ENCODE data around the gene P2RX6. TPM values are rescaled to one million over a fixed set of nuclear protein-coding genes. Genes with fewer than 3 reads are reported as not detected.

The P2RX6 gene
- total and polyA plus RNA-seq, 9 of the 15 experiments (the other 6 are each of a cell fraction or from before 2014, with no cell fraction given) = 0.01 to 3.9 (median 1.5) TPM; not detected in 1

DNA sequence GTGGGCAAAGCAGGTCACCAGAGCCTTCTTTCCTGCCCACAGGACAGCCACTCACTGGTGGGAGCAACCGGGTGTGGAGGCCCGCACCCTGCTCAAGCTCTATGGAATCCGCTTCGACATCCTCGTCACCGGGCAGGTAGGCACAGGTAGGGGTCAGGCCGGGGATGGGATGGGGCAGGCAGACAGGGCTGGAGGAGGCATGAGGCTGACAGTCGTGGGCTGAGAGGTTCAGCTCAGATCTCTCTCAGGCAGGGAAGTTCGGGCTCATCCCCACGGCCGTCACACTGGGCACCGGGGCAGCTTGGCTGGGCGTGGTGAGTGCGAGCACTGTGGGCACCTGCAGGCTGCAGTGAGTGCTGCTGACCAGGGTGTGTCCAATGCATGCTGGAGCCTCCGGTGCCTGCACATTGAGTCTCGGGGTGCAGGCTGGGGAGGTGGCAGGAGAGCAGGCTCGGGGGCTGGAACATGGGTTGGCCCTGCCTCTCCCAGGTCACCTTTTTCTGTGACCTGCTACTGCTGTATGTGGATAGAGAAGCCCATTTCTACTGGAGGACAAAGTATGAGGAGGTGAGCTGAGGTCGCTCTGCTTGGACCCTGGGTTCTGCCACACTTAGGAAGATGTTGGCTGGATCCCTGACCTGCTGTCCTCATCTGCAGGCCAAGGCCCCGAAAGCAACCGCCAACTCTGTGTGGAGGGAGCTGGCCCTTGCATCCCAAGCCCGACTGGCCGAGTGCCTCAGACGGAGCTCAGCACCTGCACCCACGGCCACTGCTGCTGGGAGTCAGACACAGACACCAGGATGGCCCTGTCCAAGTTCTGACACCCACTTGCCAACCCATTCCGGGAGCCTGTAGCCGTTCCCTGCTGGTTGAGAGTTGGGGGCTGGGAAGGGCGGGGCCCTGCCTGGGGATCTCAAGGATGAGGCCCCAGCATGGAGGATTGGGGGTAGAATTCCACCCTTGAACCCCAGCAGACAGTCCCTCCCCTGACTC is 11.1 kb downstream of the P2RX6 start (continued):
- TF ChIP-seq, protein P1, sequence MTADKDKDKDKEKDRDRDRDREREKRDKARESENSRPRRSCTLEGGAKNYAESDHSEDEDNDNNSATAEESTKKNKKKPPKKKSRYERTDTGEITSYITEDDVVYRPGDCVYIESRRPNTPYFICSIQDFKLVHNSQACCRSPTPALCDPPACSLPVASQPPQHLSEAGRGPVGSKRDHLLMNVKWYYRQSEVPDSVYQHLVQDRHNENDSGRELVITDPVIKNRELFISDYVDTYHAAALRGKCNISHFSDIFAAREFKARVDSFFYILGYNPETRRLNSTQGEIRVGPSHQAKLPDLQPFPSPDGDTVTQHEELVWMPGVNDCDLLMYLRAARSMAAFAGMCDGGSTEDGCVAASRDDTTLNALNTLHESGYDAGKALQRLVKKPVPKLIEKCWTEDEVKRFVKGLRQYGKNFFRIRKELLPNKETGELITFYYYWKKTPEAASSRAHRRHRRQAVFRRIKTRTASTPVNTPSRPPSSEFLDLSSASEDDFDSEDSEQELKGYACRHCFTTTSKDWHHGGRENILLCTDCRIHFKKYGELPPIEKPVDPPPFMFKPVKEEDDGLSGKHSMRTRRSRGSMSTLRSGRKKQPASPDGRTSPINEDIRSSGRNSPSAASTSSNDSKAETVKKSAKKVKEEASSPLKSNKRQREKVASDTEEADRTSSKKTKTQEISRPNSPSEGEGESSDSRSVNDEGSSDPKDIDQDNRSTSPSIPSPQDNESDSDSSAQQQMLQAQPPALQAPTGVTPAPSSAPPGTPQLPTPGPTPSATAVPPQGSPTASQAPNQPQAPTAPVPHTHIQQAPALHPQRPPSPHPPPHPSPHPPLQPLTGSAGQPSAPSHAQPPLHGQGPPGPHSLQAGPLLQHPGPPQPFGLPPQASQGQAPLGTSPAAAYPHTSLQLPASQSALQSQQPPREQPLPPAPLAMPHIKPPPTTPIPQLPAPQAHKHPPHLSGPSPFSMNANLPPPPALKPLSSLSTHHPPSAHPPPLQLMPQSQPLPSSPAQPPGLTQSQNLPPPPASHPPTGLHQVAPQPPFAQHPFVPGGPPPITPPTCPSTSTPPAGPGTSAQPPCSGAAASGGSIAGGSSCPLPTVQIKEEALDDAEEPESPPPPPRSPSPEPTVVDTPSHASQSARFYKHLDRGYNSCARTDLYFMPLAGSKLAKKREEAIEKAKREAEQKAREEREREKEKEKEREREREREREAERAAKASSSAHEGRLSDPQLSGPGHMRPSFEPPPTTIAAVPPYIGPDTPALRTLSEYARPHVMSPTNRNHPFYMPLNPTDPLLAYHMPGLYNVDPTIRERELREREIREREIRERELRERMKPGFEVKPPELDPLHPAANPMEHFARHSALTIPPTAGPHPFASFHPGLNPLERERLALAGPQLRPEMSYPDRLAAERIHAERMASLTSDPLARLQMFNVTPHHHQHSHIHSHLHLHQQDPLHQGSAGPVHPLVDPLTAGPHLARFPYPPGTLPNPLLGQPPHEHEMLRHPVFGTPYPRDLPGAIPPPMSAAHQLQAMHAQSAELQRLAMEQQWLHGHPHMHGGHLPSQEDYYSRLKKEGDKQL (CRISPR knock-in tag; IDR thresholded peaks at IDR 0.05; ENCODE audit: borderline replicate concordance) = no peak
- TF ChIP-seq FOXK1 (CRISPR knock-in tag; IDR thresholded peaks at IDR 0.05; ENCODE audit: borderline replicate concordance) (no peak), ZSCAN32 (CRISPR knock-in tag; IDR thresholded peaks at IDR 0.05) (no peak), LEF1 (IDR thresholded peaks at IDR 0.05) (no peak), PTRF (tag; IDR thresholded peaks at IDR 0.05) (no peak), OTX1 (CRISPR knock-in tag; IDR thresholded peaks at IDR 0.05) (peak; percentile 83; the same call in 1 of the 2 replicates), ZSCAN29 (IDR thresholded peaks at IDR 0.05) (no peak), SRF (CRISPR knock-in tag; IDR thresholded peaks at IDR 0.05) (no peak), TFAM (CRISPR knock-in tag; conservative IDR thresholded peaks at IDR 0.05) (no peak), RBBP5 (IDR thresholded peaks at IDR 0.05; ENCODE audit: borderline replicate concordance, insufficient read depth, low read length, poor library complexity, severe bottlenecking) (peak; percentile 9), RBM25 (IDR thresholded peaks at IDR 0.05; ENCODE audit: low read depth, low read length, severe bottlenecking) (no peak), STAG1 (CRISPR knock-in tag; IDR thresholded peaks at IDR 0.05; ENCODE audit: borderline replicate concordance) (peak; percentile 37; the same call in 1 of the 2 replicates)
- TF ChIP-seq, protein P2, sequence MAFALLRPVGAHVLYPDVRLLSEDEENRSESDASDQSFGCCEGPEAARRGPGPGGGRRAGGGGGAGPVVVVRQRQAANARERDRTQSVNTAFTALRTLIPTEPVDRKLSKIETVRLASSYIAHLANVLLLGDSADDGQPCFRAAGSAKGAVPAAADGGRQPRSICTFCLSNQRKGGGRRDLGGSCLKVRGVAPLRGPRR (CRISPR knock-in tag; IDR thresholded peaks at IDR 0.05) = peak; percentile 90
- TF ChIP-seq, protein P3, sequence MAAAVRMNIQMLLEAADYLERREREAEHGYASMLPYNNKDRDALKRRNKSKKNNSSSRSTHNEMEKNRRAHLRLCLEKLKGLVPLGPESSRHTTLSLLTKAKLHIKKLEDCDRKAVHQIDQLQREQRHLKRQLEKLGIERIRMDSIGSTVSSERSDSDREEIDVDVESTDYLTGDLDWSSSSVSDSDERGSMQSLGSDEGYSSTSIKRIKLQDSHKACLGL (CRISPR knock-in tag; IDR thresholded peaks at IDR 0.05; ENCODE audit: borderline replicate concordance, poor library complexity, severe bottlenecking) = no peak
- TF ChIP-seq, protein P4, sequence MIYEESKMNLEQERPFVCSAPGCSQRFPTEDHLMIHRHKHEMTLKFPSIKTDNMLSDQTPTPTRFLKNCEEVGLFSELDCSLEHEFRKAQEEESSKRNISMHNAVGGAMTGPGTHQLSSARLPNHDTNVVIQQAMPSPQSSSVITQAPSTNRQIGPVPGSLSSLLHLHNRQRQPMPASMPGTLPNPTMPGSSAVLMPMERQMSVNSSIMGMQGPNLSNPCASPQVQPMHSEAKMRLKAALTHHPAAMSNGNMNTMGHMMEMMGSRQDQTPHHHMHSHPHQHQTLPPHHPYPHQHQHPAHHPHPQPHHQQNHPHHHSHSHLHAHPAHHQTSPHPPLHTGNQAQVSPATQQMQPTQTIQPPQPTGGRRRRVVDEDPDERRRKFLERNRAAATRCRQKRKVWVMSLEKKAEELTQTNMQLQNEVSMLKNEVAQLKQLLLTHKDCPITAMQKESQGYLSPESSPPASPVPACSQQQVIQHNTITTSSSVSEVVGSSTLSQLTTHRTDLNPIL (CRISPR knock-in tag; IDR thresholded peaks at IDR 0.05) = no peak
- TF ChIP-seq, protein P5, sequence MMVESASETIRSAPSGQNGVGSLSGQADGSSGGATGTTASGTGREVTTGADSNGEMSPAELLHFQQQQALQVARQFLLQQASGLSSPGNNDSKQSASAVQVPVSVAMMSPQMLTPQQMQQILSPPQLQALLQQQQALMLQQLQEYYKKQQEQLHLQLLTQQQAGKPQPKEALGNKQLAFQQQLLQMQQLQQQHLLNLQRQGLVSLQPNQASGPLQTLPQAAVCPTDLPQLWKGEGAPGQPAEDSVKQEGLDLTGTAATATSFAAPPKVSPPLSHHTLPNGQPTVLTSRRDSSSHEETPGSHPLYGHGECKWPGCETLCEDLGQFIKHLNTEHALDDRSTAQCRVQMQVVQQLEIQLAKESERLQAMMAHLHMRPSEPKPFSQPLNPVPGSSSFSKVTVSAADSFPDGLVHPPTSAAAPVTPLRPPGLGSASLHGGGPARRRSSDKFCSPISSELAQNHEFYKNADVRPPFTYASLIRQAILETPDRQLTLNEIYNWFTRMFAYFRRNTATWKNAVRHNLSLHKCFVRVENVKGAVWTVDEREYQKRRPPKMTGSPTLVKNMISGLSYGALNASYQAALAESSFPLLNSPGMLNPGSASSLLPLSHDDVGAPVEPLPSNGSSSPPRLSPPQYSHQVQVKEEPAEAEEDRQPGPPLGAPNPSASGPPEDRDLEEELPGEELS (CRISPR knock-in tag; IDR thresholded peaks at IDR 0.05; ENCODE audit: borderline replicate concordance) = no peak

All from K562 (cell line).